ENCODE data around the gene CD82.

CD82 gene

GRCh38 chr11:44622721-44623258, 57.3 kb downstream of the CD82 start:
- Histone ChIP-seq H3K27me3 (ENCODE audit: control insufficient read depth, insufficient read depth, low read length) (no peaks in the 10 kb centered on the region), H3K27ac (ENCODE audit: low read depth, low read length) (no peak overlapping the region), H3K9ac (ENCODE audit: low read length) (no peak overlapping the region), H3K4me3 (ENCODE audit: low read length) (no peak overlapping the region), H3K36me3 (ENCODE audit: control insufficient read depth, insufficient read depth, low read length) (peaks cover 3% of the 10 kb centered on the region), H3K4me1 (ENCODE audit: control insufficient read depth, insufficient read depth, low read length) (peaks cover 13% of the 10 kb centered on the region)

GRCh38 chr11:44623341-44623730, 57.9 kb downstream of the CD82 start:
- H3K9ac ChIP-seq (ENCODE audit: low read length), result no peak overlapping the region
- peaks cover 18% of the 10 kb centered on the region for H3K4me1 ChIP-seq (ENCODE audit: control insufficient read depth, insufficient read depth, low read length)
- no peaks in the 10 kb centered on the region for H3K36me3 ChIP-seq (ENCODE audit: control insufficient read depth, insufficient read depth, low read length)
- H3K27ac ChIP-seq (ENCODE audit: low read depth, low read length), result no peak overlapping the region
- H3K4me3 ChIP-seq (ENCODE audit: low read length), result no peak overlapping the region
- H3K27me3 ChIP-seq (ENCODE audit: control insufficient read depth, insufficient read depth, low read length), result no peaks in the 10 kb centered on the region

- peaks cover 24% of the 10 kb centered on the region for H3K4me1 ChIP-seq (ENCODE audit: control insufficient read depth, insufficient read depth, low read length)
- no peak overlapping the region for H3K4me3 ChIP-seq (ENCODE audit: low read length)
- H3K36me3 ChIP-seq (ENCODE audit: control insufficient read depth, insufficient read depth, low read length), result no peaks in the 10 kb centered on the region
- no peaks in the 10 kb centered on the region for H3K27me3 ChIP-seq (ENCODE audit: control insufficient read depth, insufficient read depth, low read length)
- H3K9ac ChIP-seq (ENCODE audit: low read length), result no peak overlapping the region
- no peak overlapping the region for H3K27ac ChIP-seq (ENCODE audit: low read depth, low read length)
Observed at GRCh38 chr11:44623731-44624491, 58.4 kb downstream of the CD82 start.

GRCh38 chr11:44624761-44625221, 59.3 kb downstream of the CD82 start:
- H3K36me3 ChIP-seq (ENCODE audit: control insufficient read depth, insufficient read depth, low read length), result no peaks in the 10 kb centered on the region
- no peak overlapping the region for H3K4me3 ChIP-seq (ENCODE audit: low read length)
- H3K4me1 ChIP-seq (ENCODE audit: control insufficient read depth, insufficient read depth, low read length), result peaks cover 29% of the 10 kb centered on the region
- H3K9ac ChIP-seq (ENCODE audit: low read length), result no peak overlapping the region
- H3K27me3 ChIP-seq (ENCODE audit: control insufficient read depth, insufficient read depth, low read length), result no peaks in the 10 kb centered on the region
- H3K27ac ChIP-seq (ENCODE audit: low read depth, low read length), result no peak overlapping the region

GRCh38 chr11:44625759-44626523, 60.5 kb downstream of the CD82 start:
- Histone ChIP-seq H3K4me3 (ENCODE audit: low read length) (no peak overlapping the region), H3K36me3 (ENCODE audit: control insufficient read depth, insufficient read depth, low read length) (no peaks in the 10 kb centered on the region), H3K27ac (ENCODE audit: low read depth, low read length) (peak overlapping the region; percentile 18), H3K9ac (ENCODE audit: low read length) (no peak overlapping the region), H3K4me1 (ENCODE audit: control insufficient read depth, insufficient read depth, low read length) (peaks cover 29% of the 10 kb centered on the region), H3K27me3 (ENCODE audit: control insufficient read depth, insufficient read depth, low read length) (no peaks in the 10 kb centered on the region)

GRCh38 chr11:44626645-44627044, 61.2 kb downstream of the CD82 start:
- H3K9ac ChIP-seq (ENCODE audit: low read length), result no peak overlapping the region
- no peak overlapping the region for H3K4me3 ChIP-seq (ENCODE audit: low read length)
- no peaks in the 10 kb centered on the region for H3K36me3 ChIP-seq (ENCODE audit: control insufficient read depth, insufficient read depth, low read length)
- peaks cover 26% of the 10 kb centered on the region for H3K4me1 ChIP-seq (ENCODE audit: control insufficient read depth, insufficient read depth, low read length)
- peak overlapping the region; percentile 18 for H3K27ac ChIP-seq (ENCODE audit: low read depth, low read length)
- no peaks in the 10 kb centered on the region for H3K27me3 ChIP-seq (ENCODE audit: control insufficient read depth, insufficient read depth, low read length)

GRCh38 chr11:44627165-44627789, 61.8 kb downstream of the CD82 start:
- H3K27ac ChIP-seq (ENCODE audit: low read depth, low read length), result peak overlapping the region; percentile 85
- no peak overlapping the region for H3K4me3 ChIP-seq (ENCODE audit: low read length)
- no peaks in the 10 kb centered on the region for H3K36me3 ChIP-seq (ENCODE audit: control insufficient read depth, insufficient read depth, low read length)
- no peaks in the 10 kb centered on the region for H3K27me3 ChIP-seq (ENCODE audit: control insufficient read depth, insufficient read depth, low read length)
- peaks cover 26% of the 10 kb centered on the region for H3K4me1 ChIP-seq (ENCODE audit: control insufficient read depth, insufficient read depth, low read length)
- no peak overlapping the region for H3K9ac ChIP-seq (ENCODE audit: low read length)

GRCh38 chr11:44627911-44628729, 62.7 kb downstream of the CD82 start:
- no peaks in the 10 kb centered on the region for H3K36me3 ChIP-seq (ENCODE audit: control insufficient read depth, insufficient read depth, low read length)
- no peaks in the 10 kb centered on the region for H3K27me3 ChIP-seq (ENCODE audit: control insufficient read depth, insufficient read depth, low read length)
- H3K27ac ChIP-seq (ENCODE audit: low read depth, low read length), result peak overlapping the region; percentile 85
- peaks cover 26% of the 10 kb centered on the region for H3K4me1 ChIP-seq (ENCODE audit: control insufficient read depth, insufficient read depth, low read length)
- H3K4me3 ChIP-seq (ENCODE audit: low read length), result peak overlapping the region; percentile 4
- H3K9ac ChIP-seq (ENCODE audit: low read length), result no peak overlapping the region

GRCh38 chr11:44628730-44629700, 63.6 kb downstream of the CD82 start:
- H3K4me3 ChIP-seq (ENCODE audit: low read length), result no peak overlapping the region
- H3K4me1 ChIP-seq (ENCODE audit: control insufficient read depth, insufficient read depth, low read length), result peaks cover 27% of the 10 kb centered on the region
- no peaks in the 10 kb centered on the region for H3K36me3 ChIP-seq (ENCODE audit: control insufficient read depth, insufficient read depth, low read length)
- no peak overlapping the region for H3K9ac ChIP-seq (ENCODE audit: low read length)
- H3K27me3 ChIP-seq (ENCODE audit: control insufficient read depth, insufficient read depth, low read length), result no peaks in the 10 kb centered on the region
- peak overlapping the region; percentile 85 for H3K27ac ChIP-seq (ENCODE audit: low read depth, low read length)

- Histone ChIP-seq H3K9ac (ENCODE audit: low read length) (no peak overlapping the region), H3K27me3 (ENCODE audit: control insufficient read depth, insufficient read depth, low read length) (no peaks in the 10 kb centered on the region), H3K27ac (ENCODE audit: low read depth, low read length) (peak overlapping the region; percentile 85), H3K4me1 (ENCODE audit: control insufficient read depth, insufficient read depth, low read length) (peaks cover 34% of the 10 kb centered on the region), H3K4me3 (ENCODE audit: low read length) (no peak overlapping the region), H3K36me3 (ENCODE audit: control insufficient read depth, insufficient read depth, low read length) (no peaks in the 10 kb centered on the region)
Observed at GRCh38 chr11:44629732-44630345, 64.4 kb downstream of the CD82 start.
